ENCODE measurements around the gene SLC17A9.

DNA sequence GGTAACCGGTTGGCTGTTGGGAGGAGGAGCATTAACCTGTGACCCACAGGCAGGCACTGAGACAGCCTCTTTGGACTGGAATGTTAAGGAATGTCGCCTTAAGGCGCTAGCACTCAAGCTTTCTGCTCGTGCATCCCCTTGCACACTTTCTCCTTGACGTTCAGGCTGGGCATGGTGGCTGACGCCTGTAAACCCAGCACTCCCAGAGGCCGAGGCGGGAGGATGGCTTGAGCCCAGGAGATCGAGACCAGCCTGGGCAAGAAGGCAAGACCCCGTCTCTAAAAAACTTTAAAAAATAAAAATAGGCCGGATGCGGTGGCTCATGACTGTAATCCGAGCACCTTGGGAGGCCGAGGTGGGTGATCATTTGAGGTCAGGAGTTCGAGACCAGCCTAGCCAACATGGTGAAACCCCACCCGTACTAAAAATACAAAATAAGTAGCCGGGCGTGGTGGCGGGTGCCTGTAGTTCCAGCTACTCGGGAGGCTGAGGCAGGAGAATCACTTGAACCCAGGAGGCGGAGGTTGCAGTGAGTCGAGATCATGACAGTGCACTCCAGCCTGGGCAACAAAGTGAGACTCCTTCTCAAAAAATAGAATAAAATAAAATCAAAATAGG, 16.4 kb upstream of the SLC17A9 start:
- no peak for TF ChIP-seq CTCF (IDR thresholded peaks at IDR 0.05)
- no peak for TF ChIP-seq POLR2A (IDR thresholded peaks at IDR 0.05)

All from adrenal gland (tissue), 5 donors.